PFSK-1 (cell line): ENCODE results near the gene CACNA1C.

Experiments used
- FOXP2 ChIP-seq: optimal IDR thresholded peaks from 2 replicates; pipeline ENCODE3; 2011; ENCODE audit warnings: borderline replicate concordance, control low read depth, inconsistent platforms; ENCODE audit not compliant: insufficient read depth; ENCODE audit errors: extremely low read length, extremely low read depth
- POLR2AphosphoS5 ChIP-seq: IDR thresholded peaks from 2 replicates; pipeline ENCODE4 v1.6.1; 2012; ENCODE audit warnings: low read depth, mild to moderate bottlenecking, control low read depth, low read length, moderate library complexity
- REST ChIP-seq, 2 experiments: IDR thresholded peaks; 2 replicates each; pipeline versions ENCODE4 v1.6.1 to v1.8.0; 2011 to 2012; ENCODE audit warnings: low read depth in 2 of 2, low read length in 2 of 2, control low read depth in 1 of 2, inconsistent platforms in 1 of 2, mild to moderate bottlenecking in 1 of 2, moderate library complexity in 1 of 2; ENCODE audit not compliant: insufficient read depth in 1 of 2
- SIN3A ChIP-seq: IDR thresholded peaks from 2 replicates; pipeline ENCODE4 v1.6.1; 2012; ENCODE audit warnings: mild to moderate bottlenecking, low read length, moderate library complexity, borderline replicate concordance; ENCODE audit not compliant: insufficient read depth
- TAF1 ChIP-seq: IDR thresholded peaks from 2 replicates; pipeline ENCODE4 v1.6.1; 2012; ENCODE audit warnings: low read length, control low read depth, borderline replicate concordance; ENCODE audit not compliant: insufficient read depth

Gene CACNA1C

GRCh38 chr12:2391740-2392331 lies 339.0 kb downstream of the CACNA1C start:
- no peak for TF ChIP-seq TAF1
- no peak for TF ChIP-seq FOXP2
- no peak for TF ChIP-seq SIN3A
- no peak for TF ChIP-seq REST (IDR thresholded peaks at IDR 0.05; ENCODE audit: insufficient read depth in 1 of 2, low read depth in 2 of 2, low read length in 2 of 2)
- TF ChIP-seq POLR2AphosphoS5, result no peak

- TF ChIP-seq POLR2AphosphoS5 (no peak), TAF1 (no peak), SIN3A (no peak), FOXP2 (no peak), REST (IDR thresholded peaks at IDR 0.05; ENCODE audit: insufficient read depth in 1 of 2, low read depth in 2 of 2, low read length in 2 of 2) (no peak)
These were observed 340.2 kb downstream of the CACNA1C start for GRCh38 chr12:2393016-2393415.

- no peak for TF ChIP-seq SIN3A
- no peak for TF ChIP-seq TAF1
- TF ChIP-seq FOXP2, result no peak
- TF ChIP-seq POLR2AphosphoS5, result no peak
- no peak for TF ChIP-seq REST (IDR thresholded peaks at IDR 0.05; ENCODE audit: insufficient read depth in 1 of 2, low read depth in 2 of 2, low read length in 2 of 2)
These were observed 341.2 kb downstream of the CACNA1C start for GRCh38 chr12:2393996-2394395.

GRCh38 chr12:2395354-2395977 lies 342.7 kb downstream of the CACNA1C start:
- no peak for TF ChIP-seq TAF1
- no peak for TF ChIP-seq SIN3A
- TF ChIP-seq REST (IDR thresholded peaks at IDR 0.05; ENCODE audit: insufficient read depth in 1 of 2, low read depth in 2 of 2, low read length in 2 of 2), result no peak
- TF ChIP-seq FOXP2, result no peak
- no peak for TF ChIP-seq POLR2AphosphoS5
